ENCODE data around the gene KCNC2.

GRCh38 chr12:75162845-75163244, 46.8 kb downstream of the KCNC2 start:
- TF ChIP-seq, protein P1, sequence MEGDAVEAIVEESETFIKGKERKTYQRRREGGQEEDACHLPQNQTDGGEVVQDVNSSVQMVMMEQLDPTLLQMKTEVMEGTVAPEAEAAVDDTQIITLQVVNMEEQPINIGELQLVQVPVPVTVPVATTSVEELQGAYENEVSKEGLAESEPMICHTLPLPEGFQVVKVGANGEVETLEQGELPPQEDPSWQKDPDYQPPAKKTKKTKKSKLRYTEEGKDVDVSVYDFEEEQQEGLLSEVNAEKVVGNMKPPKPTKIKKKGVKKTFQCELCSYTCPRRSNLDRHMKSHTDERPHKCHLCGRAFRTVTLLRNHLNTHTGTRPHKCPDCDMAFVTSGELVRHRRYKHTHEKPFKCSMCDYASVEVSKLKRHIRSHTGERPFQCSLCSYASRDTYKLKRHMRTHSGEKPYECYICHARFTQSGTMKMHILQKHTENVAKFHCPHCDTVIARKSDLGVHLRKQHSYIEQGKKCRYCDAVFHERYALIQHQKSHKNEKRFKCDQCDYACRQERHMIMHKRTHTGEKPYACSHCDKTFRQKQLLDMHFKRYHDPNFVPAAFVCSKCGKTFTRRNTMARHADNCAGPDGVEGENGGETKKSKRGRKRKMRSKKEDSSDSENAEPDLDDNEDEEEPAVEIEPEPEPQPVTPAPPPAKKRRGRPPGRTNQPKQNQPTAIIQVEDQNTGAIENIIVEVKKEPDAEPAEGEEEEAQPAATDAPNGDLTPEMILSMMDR (IDR thresholded peaks at IDR 0.05 in 2 of 3, conservative IDR thresholded peaks at IDR 0.05 in 1 of 3; ENCODE audit: insufficient read depth in 2 of 3, low read depth in 1 of 3, low read length in 3 of 3), result no peak
- no peak for TF ChIP-seq ELK3 (CRISPR knock-in tag; IDR thresholded peaks at IDR 0.05)
- no peak for TF ChIP-seq ZNF184 (CRISPR knock-in tag; IDR thresholded peaks at IDR 0.05)
- no peak for TF ChIP-seq RBFOX2 (IDR thresholded peaks at IDR 0.05; ENCODE audit: low read depth, low read length)
- no peak for TF ChIP-seq SMAD2 (IDR thresholded peaks at IDR 0.05; ENCODE audit: low read depth, low read length)
- no peak for TF ChIP-seq CREB1 (IDR thresholded peaks at IDR 0.05)
- no peak for TF ChIP-seq CREB1 (CRISPR knock-in tag; IDR thresholded peaks at IDR 0.05)
- no peak for TF ChIP-seq REST (IDR thresholded peaks at IDR 0.05; ENCODE audit: borderline replicate concordance)
- no peak for TF ChIP-seq REST (CRISPR knock-in tag; IDR thresholded peaks at IDR 0.05; ENCODE audit: low read depth)
- TF ChIP-seq TBL1XR1 (IDR thresholded peaks at IDR 0.05; ENCODE audit: low read length in 2 of 2), result no peak
- TF ChIP-seq NCOR1 (IDR thresholded peaks at IDR 0.05), result no peak
- TF ChIP-seq SP2 (IDR thresholded peaks at IDR 0.05; ENCODE audit: extremely low read depth, low read depth, low read length, poor library complexity, severe bottlenecking), result no peak
- TF ChIP-seq NFE2 (IDR thresholded peaks at IDR 0.05; ENCODE audit: low read depth), result no peak
